Stimulated activated CD8-positive, alpha-beta memory T cell treated with anti-CD3 and anti-CD28 coated beads, Interleukin-7, amount 100 ng/mL, for 4 hours (primary cell): ENCODE measurements around the gene PARP14.
"Not testable (repeated sequence)": the region's sequence is repeated elsewhere in the genome, so short reads cannot be mapped to it uniquely, and the experiment has no call there.

Experiments
- DNase-seq, 2 donors: peaks; one replicate each; pipeline ENCODE4 v3.0.0-alpha.2; 2020; ENCODE audit warnings: low read depth in 2 of 2

Gene PARP14

GRCh38 chr3:122680475-122681283, at the start of gene PARP14:
Gene PARP14 (plus strand): TSS chr3:122680839. CDS start chr3:122680884, 45 bp downstream.
- peak; percentile 51 to 58 for DNase-seq

- no peak for DNase-seq
These were observed 44.9 kb upstream of the PARP14 start for GRCh38 chr3:122635789-122636188.

GRCh38 chr3:122636697-122637096, 43.9 kb upstream of the PARP14 start:
- no peak for DNase-seq

GRCh38 chr3:122640437-122640999, 40.1 kb upstream of the PARP14 start:
- DNase-seq = no peak

GRCh38 chr3:122642935-122643334, 37.7 kb upstream of the PARP14 start:
- no peak for DNase-seq

- no peak for DNase-seq
These were observed 34.3 kb upstream of the PARP14 start for GRCh38 chr3:122646146-122646988.

GRCh38 chr3:122651233-122651907, 29.3 kb upstream of the PARP14 start:
- not testable (repeated sequence) for DNase-seq

- not testable (repeated sequence) for DNase-seq
These were observed 28.7 kb upstream of the PARP14 start for GRCh38 chr3:122651962-122652361.

- DNase-seq = not testable (repeated sequence)
These were observed 22.3 kb upstream of the PARP14 start for GRCh38 chr3:122658336-122658735.

GRCh38 chr3:122660297-122660974, 20.2 kb upstream of the PARP14 start:
- DNase-seq = no peak

GRCh38 chr3:122661633-122662032, 19.0 kb upstream of the PARP14 start:
- DNase-seq = no peak

- no peak for DNase-seq
These were observed 18.1 kb upstream of the PARP14 start for GRCh38 chr3:122662505-122662904.

- DNase-seq = no peak
These were observed 15.3 kb upstream of the PARP14 start for GRCh38 chr3:122665226-122665786.

GRCh38 chr3:122665881-122666280, 14.8 kb upstream of the PARP14 start:
- DNase-seq = no peak

GRCh38 chr3:122668930-122669730, 11.5 kb upstream of the PARP14 start:
- DNase-seq = no peak

- no peak for DNase-seq
These were observed 9.1 kb upstream of the PARP14 start for GRCh38 chr3:122671553-122671952.

- no peak for DNase-seq
These were observed 6.3 kb upstream of the PARP14 start for GRCh38 chr3:122674339-122674738.

- no peak for DNase-seq
These were observed 3.9 kb upstream of the PARP14 start for GRCh38 chr3:122676759-122677158.

GRCh38 chr3:122677216-122677615, 3.4 kb upstream of the PARP14 start:
- DNase-seq = no peak

GRCh38 chr3:122678506-122678905, 2.1 kb upstream of the PARP14 start:
- no peak for DNase-seq
